ENCODE data around the gene TROAP.
"Not testable (repeated sequence)": the region's sequence is repeated elsewhere in the genome, so short reads cannot be mapped to it uniquely, and the experiment has no call there.

Gene TROAP

DNA sequence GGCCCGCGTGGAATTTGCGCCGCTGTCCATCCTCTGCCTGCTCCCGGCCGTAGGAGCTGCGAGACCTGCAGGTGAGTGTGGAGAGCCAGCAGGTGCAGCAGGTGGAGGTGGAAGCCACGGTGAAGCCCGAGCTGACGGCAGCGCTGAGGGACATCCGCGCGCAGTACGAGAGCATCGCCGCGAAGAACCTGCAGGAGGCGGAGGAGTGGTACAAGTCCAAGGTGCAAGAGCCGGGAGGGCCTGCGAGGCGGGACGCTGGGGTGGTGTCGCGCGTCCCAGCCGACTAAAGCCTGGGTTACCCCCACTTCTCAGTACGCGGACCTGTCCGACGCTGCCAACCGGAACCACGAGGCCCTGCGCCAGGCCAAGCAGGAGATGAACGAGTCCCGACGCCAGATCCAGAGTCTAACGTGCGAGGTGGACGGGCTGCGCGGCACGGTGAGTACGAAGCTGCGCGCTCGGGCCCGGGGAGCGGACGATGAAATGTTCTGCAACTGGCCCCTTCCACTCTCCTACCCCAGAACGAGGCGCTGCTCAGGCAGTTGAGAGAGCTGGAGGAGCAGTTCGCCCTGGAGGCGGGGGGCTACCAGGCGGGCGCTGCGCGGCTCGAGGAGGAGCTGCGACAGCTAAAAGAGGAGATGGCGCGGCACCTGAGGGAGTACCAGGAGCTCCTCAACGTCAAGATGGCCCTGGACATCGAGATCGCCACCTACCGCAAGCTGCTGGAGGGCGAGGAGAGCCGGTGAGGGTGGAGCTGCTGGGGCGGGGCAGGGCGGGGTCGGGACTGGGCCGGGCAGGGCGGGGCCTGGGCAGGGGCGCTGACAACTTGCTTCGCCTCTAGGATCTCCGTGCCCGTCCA is 26.0 kb upstream of the TROAP start:
- Histone ChIP-seq H3K27ac (ENCODE audit: low read depth, low read length) (no peak overlapping the region), H3K9me3 (ENCODE audit: low read length) (no peaks in the 10 kb centered on the region), H3K4me1 (ENCODE audit: insufficient read depth, low read length) (peaks cover 13% of the 10 kb centered on the region), H3K9ac (ENCODE audit: low read length) (no peak overlapping the region), H3K4me3 (ENCODE audit: low read depth in 1 of 2, low read length in 2 of 2) (no peak overlapping the region), H3K27me3 (ENCODE audit: control insufficient read depth in 1 of 2, insufficient read depth in 2 of 2, low read length in 2 of 2) (peaks cover 38 to 54% of the 10 kb centered on the region in 2 donors), H3K36me3 (ENCODE audit: insufficient read depth, low read length) (no peaks in the 10 kb centered on the region)

DNA sequence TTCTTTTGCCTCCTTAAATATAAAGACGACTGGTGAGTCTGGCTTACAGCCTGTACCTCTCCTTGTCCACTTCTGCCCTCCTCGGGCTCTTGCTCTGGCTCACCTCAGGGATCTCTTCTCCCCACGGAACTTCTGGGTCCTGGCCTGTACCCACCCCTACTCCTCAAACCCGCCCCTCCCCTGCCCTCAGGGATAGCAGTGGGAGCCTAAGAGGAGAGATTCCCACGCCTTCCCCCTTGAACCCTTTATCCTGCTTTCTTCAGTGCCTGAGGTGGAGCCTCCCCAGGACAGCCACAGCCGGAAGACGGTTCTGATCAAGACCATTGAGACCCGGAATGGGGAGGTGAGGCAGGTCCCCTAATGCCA is 25.4 kb upstream of the TROAP start:
- H3K4me3 ChIP-seq (ENCODE audit: low read depth in 1 of 2, low read length in 2 of 2), result no peak overlapping the region
- H3K4me1 ChIP-seq (ENCODE audit: insufficient read depth, low read length), result peaks cover 13% of the 10 kb centered on the region
- no peak overlapping the region for H3K9ac ChIP-seq (ENCODE audit: low read length)
- no peaks in the 10 kb centered on the region for H3K36me3 ChIP-seq (ENCODE audit: insufficient read depth, low read length)
- no peak overlapping the region for H3K27ac ChIP-seq (ENCODE audit: low read depth, low read length)
- H3K27me3 ChIP-seq (ENCODE audit: control insufficient read depth in 1 of 2, insufficient read depth in 2 of 2, low read length in 2 of 2), result peaks cover 38 to 54% of the 10 kb centered on the region in 2 donors
- H3K9me3 ChIP-seq (ENCODE audit: low read length), result no peaks in the 10 kb centered on the region

DNA sequence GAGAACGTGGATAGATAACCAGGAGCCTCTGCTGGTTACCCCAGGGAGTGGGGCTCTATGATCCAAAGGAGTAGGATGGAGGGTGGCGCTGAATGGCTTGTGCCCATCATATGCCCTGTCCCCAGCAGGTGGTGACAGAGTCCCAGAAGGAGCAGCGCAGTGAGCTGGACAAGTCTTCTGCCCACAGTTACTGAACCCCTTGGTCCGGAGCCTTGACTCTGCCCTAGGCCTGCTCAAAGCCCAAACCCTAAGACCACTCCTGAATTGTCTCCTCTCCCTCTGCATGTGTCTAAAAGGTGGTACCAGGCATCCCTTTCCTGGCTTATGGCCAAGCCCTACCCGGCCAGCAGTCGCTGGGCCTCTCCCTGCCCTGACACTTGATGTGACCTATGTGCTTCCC is 24.9 kb upstream of the TROAP start:
- Histone ChIP-seq H3K4me3 (ENCODE audit: low read depth in 1 of 2, low read length in 2 of 2) (no peak overlapping the region), H3K4me1 (ENCODE audit: insufficient read depth, low read length) (peaks cover 13% of the 10 kb centered on the region), H3K9me3 (ENCODE audit: low read length) (no peaks in the 10 kb centered on the region), H3K9ac (ENCODE audit: low read length) (no peak overlapping the region), H3K27me3 (ENCODE audit: control insufficient read depth in 1 of 2, insufficient read depth in 2 of 2, low read length in 2 of 2) (peaks cover 38 to 54% of the 10 kb centered on the region in 2 donors), H3K27ac (ENCODE audit: low read depth, low read length) (no peak overlapping the region), H3K36me3 (ENCODE audit: insufficient read depth, low read length) (no peaks in the 10 kb centered on the region)

DNA sequence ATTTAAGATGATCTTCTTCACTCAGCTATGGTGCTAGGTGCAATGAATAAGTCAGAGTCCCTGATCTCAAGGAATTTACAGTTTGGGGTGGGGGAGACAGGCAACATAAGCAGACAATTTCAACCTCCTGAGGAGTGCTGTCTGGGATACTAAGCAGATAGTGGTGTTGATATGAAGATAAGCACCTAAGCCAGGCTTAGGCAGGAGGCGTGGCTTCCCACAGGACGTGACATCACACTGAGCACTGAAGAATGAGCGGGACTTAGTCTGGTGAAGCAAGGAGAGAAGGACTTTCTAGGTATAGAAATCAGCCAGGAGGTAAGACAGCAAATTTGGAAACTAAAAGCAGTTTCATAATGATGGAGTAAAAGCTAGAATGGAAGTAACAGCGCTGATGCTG is 21.3 kb upstream of the TROAP start:
- H3K27me3 ChIP-seq (ENCODE audit: control insufficient read depth in 1 of 2, insufficient read depth in 2 of 2, low read length in 2 of 2), result peaks cover 19 to 28% of the 10 kb centered on the region in 2 donors
- no peaks in the 10 kb centered on the region for H3K9me3 ChIP-seq (ENCODE audit: low read length)
- H3K36me3 ChIP-seq (ENCODE audit: insufficient read depth, low read length), result no peaks in the 10 kb centered on the region
- H3K9ac ChIP-seq (ENCODE audit: low read length), result no peak overlapping the region
- no peak overlapping the region for H3K27ac ChIP-seq (ENCODE audit: low read depth, low read length)
- H3K4me1 ChIP-seq (ENCODE audit: insufficient read depth, low read length), result peaks cover 5% of the 10 kb centered on the region
- H3K4me3 ChIP-seq (ENCODE audit: low read depth in 1 of 2, low read length in 2 of 2), result no peak overlapping the region

- Histone ChIP-seq H3K9me3 (ENCODE audit: low read length) (no peaks in the 10 kb centered on the region), H3K9ac (ENCODE audit: low read length) (no peak overlapping the region), H3K4me3 (ENCODE audit: low read depth in 1 of 2, low read length in 2 of 2) (no peak overlapping the region), H3K27me3 (ENCODE audit: control insufficient read depth in 1 of 2, insufficient read depth in 2 of 2, low read length in 2 of 2) (peaks cover 0 to 7% of the 10 kb centered on the region in 2 donors), H3K4me1 (ENCODE audit: insufficient read depth, low read length) (no peaks in the 10 kb centered on the region), H3K27ac (ENCODE audit: low read depth, low read length) (no peak overlapping the region), H3K36me3 (ENCODE audit: insufficient read depth, low read length) (no peaks in the 10 kb centered on the region)
Observed at GRCh38 chr12:49304161-49304560, 18.9 kb upstream of the TROAP start.

DNA sequence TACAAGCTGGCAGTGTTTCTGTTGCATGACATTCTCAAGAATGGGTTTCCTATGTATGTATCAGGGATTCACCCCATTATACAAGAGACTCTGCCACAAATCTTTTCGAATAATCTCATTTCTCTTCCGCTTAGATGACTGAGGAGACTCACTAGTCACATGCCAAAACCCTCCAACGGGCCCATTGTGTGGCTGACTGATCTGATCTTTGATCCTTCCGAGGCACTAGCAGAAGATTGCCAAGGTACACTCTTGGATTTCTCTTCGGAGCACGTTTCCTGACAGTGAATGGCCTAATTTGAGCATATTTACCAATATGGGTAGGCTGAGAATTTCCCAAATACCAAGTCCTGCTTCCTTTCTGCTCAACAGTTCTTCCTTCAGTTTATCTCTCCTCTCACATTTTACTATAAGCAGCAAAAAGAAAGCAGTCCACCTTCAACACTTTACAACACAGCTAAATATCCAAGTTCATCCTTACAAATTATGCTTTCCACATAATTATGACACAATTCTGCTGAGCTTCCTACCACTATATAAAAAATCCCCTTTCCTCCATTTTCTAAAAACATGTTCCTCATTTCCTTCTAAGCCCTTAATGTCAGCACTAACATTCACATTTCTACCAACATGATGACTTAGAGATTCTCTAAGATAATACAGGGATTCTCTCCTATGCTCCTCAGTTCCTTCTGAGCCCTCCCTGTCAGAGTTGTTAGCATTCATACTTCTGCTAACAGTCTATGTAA is 17.1 kb upstream of the TROAP start:
- Histone ChIP-seq H3K36me3 (ENCODE audit: insufficient read depth, low read length) (no peaks in the 10 kb centered on the region), H3K9ac (ENCODE audit: low read length) (no peak overlapping the region), H3K27me3 (ENCODE audit: control insufficient read depth in 1 of 2, insufficient read depth in 2 of 2, low read length in 2 of 2) (peaks cover 0 to 7% of the 10 kb centered on the region in 2 donors), H3K4me1 (ENCODE audit: insufficient read depth, low read length) (no peaks in the 10 kb centered on the region), H3K27ac (ENCODE audit: low read depth, low read length) (no peak overlapping the region), H3K4me3 (ENCODE audit: low read depth in 1 of 2, low read length in 2 of 2) (no peak overlapping the region), H3K9me3 (ENCODE audit: low read length) (no peaks in the 10 kb centered on the region)

- Histone ChIP-seq H3K4me1 (ENCODE audit: insufficient read depth, low read length) (no peaks in the 10 kb centered on the region), H3K9ac (ENCODE audit: low read length) (no peak overlapping the region), H3K36me3 (ENCODE audit: insufficient read depth, low read length) (no peaks in the 10 kb centered on the region), H3K27ac (ENCODE audit: low read depth, low read length) (no peak overlapping the region), H3K9me3 (ENCODE audit: low read length) (no peaks in the 10 kb centered on the region), H3K4me3 (ENCODE audit: low read depth in 1 of 2, low read length in 2 of 2) (no peak overlapping the region), H3K27me3 (ENCODE audit: control insufficient read depth in 1 of 2, insufficient read depth in 2 of 2, low read length in 2 of 2) (no peaks in the 10 kb centered on the region)
Observed at GRCh38 chr12:49309386-49309785, 13.7 kb upstream of the TROAP start.

- H3K9me3 ChIP-seq (ENCODE audit: low read length); H3K27ac ChIP-seq (ENCODE audit: low read depth, low read length); H3K4me1 ChIP-seq (ENCODE audit: insufficient read depth, low read length); H3K9ac ChIP-seq (ENCODE audit: low read length); H3K36me3 ChIP-seq (ENCODE audit: insufficient read depth, low read length); H3K27me3 ChIP-seq (ENCODE audit: control insufficient read depth in 1 of 2, insufficient read depth in 2 of 2, low read length in 2 of 2); H3K4me3 ChIP-seq (ENCODE audit: low read depth in 1 of 2, low read length in 2 of 2): not testable (repeated sequence)
Observed at GRCh38 chr12:49310451-49311000, 12.5 kb upstream of the TROAP start.

DNA sequence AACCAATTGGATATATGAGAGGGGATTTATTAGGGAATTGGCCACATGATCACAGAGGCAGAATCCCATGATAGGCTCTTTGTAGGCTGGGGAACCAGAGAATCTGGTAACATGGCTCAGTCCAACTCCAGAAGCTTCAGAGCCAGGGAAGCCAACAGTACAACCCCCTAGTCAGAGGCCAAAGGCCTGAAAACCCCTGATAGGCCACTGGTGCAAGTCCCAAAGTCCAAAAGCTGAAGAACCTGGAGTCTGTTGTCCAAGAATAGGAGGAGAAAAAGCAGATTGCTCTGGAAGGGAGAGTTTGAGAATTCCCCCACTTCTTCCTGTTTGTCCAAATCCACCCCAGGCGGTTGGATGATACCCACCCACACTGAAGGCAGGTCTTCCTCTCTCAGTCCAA is 8.2 kb upstream of the TROAP start:
- Histone ChIP-seq H3K4me1 (ENCODE audit: insufficient read depth, low read length) (no peaks in the 10 kb centered on the region), H3K9me3 (ENCODE audit: low read length) (no peaks in the 10 kb centered on the region), H3K27ac (ENCODE audit: low read depth, low read length) (no peak overlapping the region), H3K27me3 (ENCODE audit: control insufficient read depth in 1 of 2, insufficient read depth in 2 of 2, low read length in 2 of 2) (no peaks in the 10 kb centered on the region), H3K4me3 (ENCODE audit: low read depth in 1 of 2, low read length in 2 of 2) (no peak overlapping the region), H3K9ac (ENCODE audit: low read length) (no peak overlapping the region), H3K36me3 (ENCODE audit: insufficient read depth, low read length) (no peaks in the 10 kb centered on the region)

DNA sequence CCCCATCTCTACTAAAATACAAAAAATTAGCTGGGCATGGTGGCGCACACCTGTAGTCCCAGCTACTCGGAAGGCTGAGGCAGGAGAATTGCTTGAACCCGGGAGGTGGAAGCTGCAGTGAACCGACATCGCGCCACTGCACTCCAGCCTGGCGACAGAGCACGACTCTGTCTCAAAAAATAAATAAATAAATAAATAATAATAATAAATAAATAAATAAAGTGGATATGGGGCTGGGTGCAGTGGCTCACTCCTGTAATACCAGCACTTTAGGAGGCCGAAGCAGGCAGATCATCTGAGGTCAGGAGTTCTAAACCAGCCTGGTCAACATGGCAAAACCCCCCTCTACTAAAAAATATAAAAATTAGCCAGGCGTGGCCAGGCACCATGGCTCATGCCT is 5.9 kb upstream of the TROAP start:
- H3K27ac ChIP-seq (ENCODE audit: low read depth, low read length); H3K9me3 ChIP-seq (ENCODE audit: low read length); H3K4me3 ChIP-seq (ENCODE audit: low read depth in 1 of 2, low read length in 2 of 2); H3K4me1 ChIP-seq (ENCODE audit: insufficient read depth, low read length); H3K9ac ChIP-seq (ENCODE audit: low read length); H3K36me3 ChIP-seq (ENCODE audit: insufficient read depth, low read length); H3K27me3 ChIP-seq (ENCODE audit: control insufficient read depth in 1 of 2, insufficient read depth in 2 of 2, low read length in 2 of 2): not testable (repeated sequence)

- H3K9ac ChIP-seq (ENCODE audit: low read length); H3K27ac ChIP-seq (ENCODE audit: low read depth, low read length); H3K36me3 ChIP-seq (ENCODE audit: insufficient read depth, low read length); H3K4me3 ChIP-seq (ENCODE audit: low read depth in 1 of 2, low read length in 2 of 2); H3K9me3 ChIP-seq (ENCODE audit: low read length); H3K27me3 ChIP-seq (ENCODE audit: control insufficient read depth in 1 of 2, insufficient read depth in 2 of 2, low read length in 2 of 2): not testable (repeated sequence)
- H3K4me1 ChIP-seq (ENCODE audit: insufficient read depth, low read length), result peaks cover 13% of the 10 kb centered on the region
Observed at GRCh38 chr12:49320411-49321103, 2.5 kb upstream of the TROAP start.

All from muscle layer of colon (tissue), 2 donors.